Omental fat pad (tissue), 4 donors: ENCODE measurements around the gene FOXI2. TPM values are rescaled to one million over a fixed set of nuclear protein-coding genes. Genes with fewer than 3 reads are reported as not detected.

Experiments
- ATAC-seq: fragments of 150-250 bp; one replicate; pipeline ENCODE4 v1.9.1; 2016; ENCODE audit warnings: mild to moderate bottlenecking, moderate library complexity; ENCODE audit not compliant: low FRiP score
- DNase-seq: peaks from one replicate; pipeline ENCODE4 v3.0.0-alpha.2; 2019; ENCODE audit warnings: low spot score
- CTCF ChIP-seq, 3 donors: fragments of 450-650 bp; IDR thresholded peaks; one replicate each; pipeline ENCODE4 v1.5.1; 2016 to 2017; ENCODE audit warnings: antibody characterized with exemption in 3 of 3, mild to moderate bottlenecking in 3 of 3, moderate library complexity in 2 of 3
- total RNA-seq, 4 donors: library from RNA; depleted of rRNA; stranded (reverse); fragments of >200 nt; gene quantifications; one replicate each; pipeline ENCODE4 v1.1.0, GENCODE V29; 2016

The FOXI2 gene
- total RNA-seq, 4 donors from 2014 or later: not detected

- ATAC-seq: no peak
- no peak for TF ChIP-seq CTCF (IDR thresholded peaks at IDR 0.05)
Measured at GRCh38 chr10:127735156-127735555, 1.8 kb upstream of the FOXI2 start.

GRCh38 chr10:127735723-127736221, 1.2 kb upstream of the FOXI2 start:
- DNase-seq: no peak
- no peak for TF ChIP-seq CTCF (IDR thresholded peaks at IDR 0.05)

More at GRCh38 chr10:127735156-127735555, 1.8 kb upstream of the FOXI2 start:
- no peak for DNase-seq

GRCh38 chr10:127736222-127736914, 617 bp upstream of the FOXI2 start:
- ATAC-seq: no peak
- DNase-seq: no peak
- TF ChIP-seq CTCF (IDR thresholded peaks at IDR 0.05): no peak

More at GRCh38 chr10:127735723-127736221, 1.2 kb upstream of the FOXI2 start:
- no peak for ATAC-seq

GRCh38 chr10:127737563-127738511, 852 bp downstream of the FOXI2 start:
- no peak for TF ChIP-seq CTCF (IDR thresholded peaks at IDR 0.05)
- ATAC-seq (no peak), DNase-seq (no peak)

- TF ChIP-seq CTCF (IDR thresholded peaks at IDR 0.05): no peak
- DNase-seq (no peak), ATAC-seq (no peak)
Measured at GRCh38 chr10:127738512-127739424, 1.8 kb downstream of the FOXI2 start.

GRCh38 chr10:127739908-127740307, 2.9 kb downstream of the FOXI2 start:
- no peak for TF ChIP-seq CTCF (IDR thresholded peaks at IDR 0.05)
- ATAC-seq: no peak
- DNase-seq: no peak
